HAP-1 (cell line): ENCODE measurements around the gene BLOC1S5.
"Not testable (repeated sequence)": the region's sequence is repeated elsewhere in the genome, so short reads cannot be mapped to it uniquely, and the experiment has no call there.

Experiments used
- DNase-seq, 2 experiments: peaks; one replicate each; pipeline ENCODE4 v3.0.0-alpha.2; 2016 to 2020; ENCODE audit warnings: low spot score in 2 of 2
- H3K27me3 ChIP-seq: fragments of 250-450 bp; sonication (Bioruptor Pico); 2 replicates; pipeline ENCODE4 v1.5.1; 2020; ENCODE audit warnings: low read depth, mild to moderate bottlenecking, moderate library complexity
- H3K36me3 ChIP-seq: fragments of 250-450 bp; sonication (Bioruptor Pico); replicated peaks from 2 replicates; pipeline ENCODE4 v1.5.1; 2020; ENCODE audit warnings: mild to moderate bottlenecking
- H3K4me1 ChIP-seq: fragments of 250-450 bp; sonication (Bioruptor Pico); 2 replicates; pipeline ENCODE4 v1.5.1; 2020; ENCODE audit warnings: mild to moderate bottlenecking
- H3K4me3 ChIP-seq: fragments of 250-450 bp; sonication (Bioruptor Pico); 2 replicates; pipeline ENCODE4 v1.5.1; 2020; ENCODE audit warnings: mild to moderate bottlenecking, moderate library complexity
- H3K9me3 ChIP-seq: fragments of 250-450 bp; sonication (Bioruptor Pico); 2 replicates; pipeline ENCODE4 v1.5.1; 2020; ENCODE audit warnings: mild to moderate bottlenecking, moderate library complexity
- in situ Hi-C: fragments of 300-500 bp; cut with MboI; formaldehyde crosslinking; loops from 3 replicates; pipeline ENCODE4 v1.14.3; 2020; ENCODE audit warnings: low sequenced_read_pairs, inconsistent platforms, mixed read lengths

Gene BLOC1S5

DNA sequence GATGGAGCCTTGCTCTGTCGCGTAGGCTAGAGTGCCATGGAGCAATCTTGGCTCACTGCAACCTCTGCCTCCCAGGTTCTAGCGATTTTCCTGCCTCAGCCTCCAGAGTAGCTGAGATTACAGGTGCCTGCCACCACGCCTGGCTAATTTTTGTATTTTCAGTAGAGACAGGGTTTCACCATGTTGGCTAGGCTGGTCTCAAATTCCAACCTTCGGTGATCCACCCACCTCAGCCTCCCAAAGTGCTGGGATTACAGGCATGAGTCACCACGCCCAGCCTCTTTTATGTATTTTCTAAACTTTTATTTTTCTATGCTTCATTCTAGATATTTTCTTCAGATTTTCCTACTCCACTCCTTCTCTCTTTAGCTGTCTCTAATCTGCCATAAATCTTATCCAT is 80.2 kb downstream of the BLOC1S5 start:
- DNase-seq, H3K9me3 ChIP-seq, H3K4me1 ChIP-seq, in situ Hi-C loops, H3K27me3 ChIP-seq, H3K36me3 ChIP-seq, H3K4me3 ChIP-seq: not testable (repeated sequence)

DNA sequence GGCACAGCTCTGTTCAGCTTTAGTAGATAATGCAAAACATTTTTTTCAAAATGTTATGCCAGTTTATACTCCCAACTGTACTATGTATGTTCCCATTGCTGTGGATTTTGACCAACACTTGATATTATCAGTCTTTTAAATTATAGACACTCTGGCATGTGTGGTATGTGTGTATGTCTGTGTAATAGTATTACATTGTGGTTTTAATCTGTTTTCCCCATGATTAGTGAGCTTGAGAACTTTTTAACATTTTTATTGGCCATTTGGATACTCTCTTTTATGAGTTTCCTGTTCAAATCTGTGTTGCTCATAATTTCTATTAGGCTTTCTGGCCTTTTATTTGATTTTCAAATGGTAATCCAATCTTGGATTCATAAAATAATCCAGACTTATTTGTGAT is 84.4 kb downstream of the BLOC1S5 start:
- in situ Hi-C loops, result no loop called here
- Histone ChIP-seq H3K36me3 (no peaks in the 10 kb centered on the region), H3K27me3 (no peaks in the 10 kb centered on the region), H3K4me3 (no peak overlapping the region), H3K4me1 (peaks cover 3% of the 10 kb centered on the region; the same call in 1 of the 2 replicates), H3K9me3 (no peaks in the 10 kb centered on the region)
- DNase-seq, result no peak

DNA sequence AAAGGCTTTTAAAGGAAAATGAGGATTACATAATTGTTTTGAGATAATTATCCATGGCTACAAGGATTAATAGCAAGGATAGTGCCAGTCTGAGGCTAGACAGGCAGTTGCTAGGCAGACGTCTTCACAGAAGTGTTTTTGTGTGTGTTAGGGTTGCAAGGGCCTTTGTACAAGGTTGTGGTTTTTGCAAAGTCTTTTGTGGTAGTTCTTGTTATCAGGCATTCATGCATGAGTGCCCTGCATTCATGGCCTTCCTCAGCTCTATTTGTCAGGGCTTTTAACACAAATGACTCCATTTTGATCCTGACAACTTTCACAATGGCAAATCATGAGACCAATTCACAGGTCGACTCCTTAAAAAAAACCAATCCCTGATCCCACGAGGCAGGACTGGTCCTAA is 85.5 kb downstream of the BLOC1S5 start:
- DNase-seq, result peak; percentile 57 to 74
- Histone ChIP-seq H3K4me1 (peaks cover 3% of the 10 kb centered on the region; the same call in 1 of the 2 replicates), H3K27me3 (no peaks in the 10 kb centered on the region), H3K4me3 (no peak overlapping the region), H3K9me3 (no peaks in the 10 kb centered on the region), H3K36me3 (no peaks in the 10 kb centered on the region)
- in situ Hi-C loops, result no loop called here

DNA sequence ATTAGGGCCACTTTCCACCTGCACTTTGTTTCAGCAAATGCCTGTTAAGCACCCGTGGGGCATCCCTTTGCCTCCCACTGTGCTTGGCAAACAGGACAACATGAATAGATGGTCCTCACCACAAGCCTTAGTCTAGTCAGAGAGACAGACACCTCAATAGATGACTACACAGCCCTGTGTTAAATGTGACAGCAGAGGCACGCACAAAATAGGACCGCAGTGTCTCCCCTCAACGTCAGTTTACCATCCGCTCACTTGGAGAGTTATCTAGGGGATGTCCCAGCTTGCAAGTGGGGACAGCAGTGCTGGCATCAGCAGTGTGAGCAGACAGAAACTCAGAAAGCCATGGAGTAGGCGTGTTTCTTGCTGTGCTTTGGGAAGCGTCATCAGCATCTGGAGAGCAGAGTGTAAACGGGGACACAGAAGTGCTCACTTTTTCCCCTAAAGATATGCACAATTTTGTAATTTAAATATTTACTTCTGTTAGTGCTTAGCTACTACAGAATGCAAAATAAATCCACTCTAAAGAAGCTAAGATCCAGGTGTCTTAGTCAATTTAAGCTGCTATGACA is 87.6 kb downstream of the BLOC1S5 start:
- no peaks in the 10 kb centered on the region for H3K36me3 ChIP-seq
- H3K4me1 ChIP-seq, result peaks cover 3% of the 10 kb centered on the region; the same call in 1 of the 2 replicates
- H3K27me3 ChIP-seq, result no peaks in the 10 kb centered on the region
- no peak overlapping the region for H3K4me3 ChIP-seq
- no peak for DNase-seq
- no peaks in the 10 kb centered on the region for H3K9me3 ChIP-seq
- in situ Hi-C loops, result no loop called here

DNA sequence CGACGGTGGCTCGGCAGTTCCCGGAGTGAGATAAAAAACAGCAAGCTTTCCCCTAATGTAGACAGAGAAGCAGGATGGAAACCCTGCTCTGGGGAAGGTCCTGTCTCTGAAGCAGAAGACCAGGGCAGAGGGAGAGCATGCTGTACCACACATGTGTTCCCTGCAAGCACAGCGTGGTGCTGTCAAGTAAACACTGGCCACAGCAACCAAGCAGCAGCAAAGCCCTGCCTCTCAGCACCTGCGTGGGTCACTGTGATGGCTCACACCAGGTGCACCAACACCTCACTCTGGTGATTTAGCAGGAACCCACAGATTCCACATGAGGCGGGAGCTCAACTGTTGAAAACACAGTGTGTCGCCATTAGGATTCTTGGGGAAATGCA is 88.4 kb downstream of the BLOC1S5 start:
- H3K36me3 ChIP-seq, result no peaks in the 10 kb centered on the region
- in situ Hi-C loops, result no loop called here
- H3K27me3 ChIP-seq, result no peaks in the 10 kb centered on the region
- peaks cover 3% of the 10 kb centered on the region; the same call in 1 of the 2 replicates for H3K4me1 ChIP-seq
- H3K9me3 ChIP-seq, result no peaks in the 10 kb centered on the region
- H3K4me3 ChIP-seq, result no peak overlapping the region
- no peak for DNase-seq

DNA sequence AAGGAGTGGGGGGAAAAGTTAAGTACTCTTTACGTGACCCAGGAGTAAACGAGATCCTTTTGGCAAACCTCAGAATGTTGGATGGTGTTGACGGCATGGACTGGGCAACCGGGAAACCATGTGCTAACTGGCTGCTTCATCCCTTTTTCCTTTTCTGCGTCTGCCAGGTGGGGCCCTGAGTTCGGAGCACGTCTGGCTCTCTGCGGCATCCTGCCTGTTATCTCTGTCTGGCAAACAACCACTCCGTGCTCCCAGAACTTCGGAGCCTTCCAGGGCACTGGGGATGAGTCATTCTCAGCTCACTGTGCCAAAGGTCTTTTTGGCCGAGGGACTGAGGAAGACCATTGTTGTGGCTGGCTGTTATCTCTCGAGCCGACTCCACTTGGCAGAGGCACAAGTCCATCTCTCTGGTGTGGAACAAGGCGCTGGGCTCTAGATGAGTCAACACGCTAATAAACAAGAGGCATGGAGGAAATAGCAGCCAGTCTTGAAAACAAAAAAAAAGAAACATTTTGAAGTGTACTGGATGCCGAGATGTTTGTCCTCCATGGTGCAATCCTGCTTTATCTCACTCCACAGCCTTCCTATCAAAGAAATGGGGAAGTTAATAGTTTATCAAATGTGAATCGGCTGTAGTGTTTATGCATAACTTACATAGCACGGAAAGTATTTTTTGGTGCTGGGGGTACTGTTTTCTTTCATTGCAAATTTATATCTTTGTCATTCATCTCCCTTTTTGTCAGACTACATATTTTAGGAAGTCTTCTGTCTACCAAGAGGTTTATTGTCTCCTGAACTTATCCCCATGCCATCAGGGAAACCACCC is 89.0 kb downstream of the BLOC1S5 start:
- in situ Hi-C loops, result no loop called here

DNA sequence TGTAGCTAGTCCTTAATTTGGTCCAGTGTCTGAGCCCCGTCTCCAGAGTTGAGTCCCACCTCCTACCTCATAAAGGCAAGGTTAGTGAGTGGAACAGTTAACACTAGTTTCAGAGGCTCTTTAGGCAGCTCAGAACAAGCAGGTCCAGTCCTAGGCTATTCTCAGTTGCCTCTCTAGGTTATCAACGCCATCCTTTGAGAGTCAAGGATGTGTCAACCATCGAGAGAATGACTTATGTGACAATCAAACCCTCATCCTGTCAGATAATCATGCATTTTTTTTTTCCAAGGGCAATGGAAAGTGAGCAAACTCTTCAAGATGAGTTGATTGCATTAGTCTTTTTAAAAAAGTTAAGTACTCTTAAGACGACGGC is 89.6 kb downstream of the BLOC1S5 start:
- no peaks in the 10 kb centered on the region for H3K36me3 ChIP-seq
- DNase-seq, result no peak
- no peaks in the 10 kb centered on the region for H3K9me3 ChIP-seq
- no peak overlapping the region for H3K4me3 ChIP-seq
- peaks cover 3% of the 10 kb centered on the region; the same call in 1 of the 2 replicates for H3K4me1 ChIP-seq
- H3K27me3 ChIP-seq, result no peaks in the 10 kb centered on the region
- in situ Hi-C loops, result no loop called here

More for the DNA sequence above, 89.0 kb downstream of the BLOC1S5 start:
- H3K36me3 ChIP-seq, result no peaks in the 10 kb centered on the region
- H3K4me1 ChIP-seq, result peaks cover 3% of the 10 kb centered on the region; the same call in 1 of the 2 replicates
- no peaks in the 10 kb centered on the region for H3K27me3 ChIP-seq
- no peak overlapping the region for H3K4me3 ChIP-seq
- no peaks in the 10 kb centered on the region for H3K9me3 ChIP-seq
- no peak for DNase-seq

DNA sequence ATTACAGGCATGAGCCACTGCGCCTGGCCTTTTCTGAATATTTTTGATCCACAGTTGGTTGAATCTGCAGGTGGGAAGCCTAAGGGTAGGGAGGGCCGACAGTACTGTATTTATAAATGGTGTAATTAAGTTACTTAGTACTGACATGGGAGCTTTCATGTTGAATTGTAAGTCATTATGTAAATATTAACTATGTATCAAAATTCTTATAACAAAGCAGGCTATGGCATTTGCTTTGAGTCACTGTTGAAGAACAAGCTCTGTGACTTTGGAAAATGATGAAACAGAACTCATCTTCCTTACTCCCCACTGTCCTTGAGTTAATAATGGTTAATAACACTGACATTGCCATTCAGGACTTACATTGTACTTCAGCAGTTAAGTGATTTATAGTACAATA is 90.6 kb downstream of the BLOC1S5 start:
- no peaks in the 10 kb centered on the region for H3K27me3 ChIP-seq
- H3K4me1 ChIP-seq, result peaks cover 3% of the 10 kb centered on the region; the same call in 1 of the 2 replicates
- in situ Hi-C loops, result no loop called here
- H3K36me3 ChIP-seq, result no peaks in the 10 kb centered on the region
- no peak overlapping the region for H3K4me3 ChIP-seq
- no peak for DNase-seq
- no peaks in the 10 kb centered on the region for H3K9me3 ChIP-seq

DNA sequence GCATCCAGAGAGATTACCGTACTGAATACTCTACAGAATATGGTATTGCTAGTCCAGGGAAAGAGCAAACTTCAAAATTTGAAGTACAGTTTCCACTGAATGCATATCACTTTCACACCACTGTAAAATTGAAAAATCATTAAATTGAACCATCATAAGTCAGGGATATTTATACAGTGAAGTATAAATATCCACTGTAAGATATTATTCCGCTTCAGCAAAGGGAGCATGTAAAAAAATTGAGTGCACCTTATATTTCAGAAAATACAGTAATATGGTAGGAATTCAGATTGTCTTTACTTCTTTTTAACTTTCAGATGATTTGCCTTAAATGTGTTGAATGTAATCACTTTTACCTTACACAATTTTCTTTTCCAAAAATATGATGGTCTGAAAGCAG is 92.7 kb downstream of the BLOC1S5 start:
- DNase-seq, result no peak
- no peaks in the 10 kb centered on the region for H3K36me3 ChIP-seq
- in situ Hi-C loops, result no loop called here

DNA sequence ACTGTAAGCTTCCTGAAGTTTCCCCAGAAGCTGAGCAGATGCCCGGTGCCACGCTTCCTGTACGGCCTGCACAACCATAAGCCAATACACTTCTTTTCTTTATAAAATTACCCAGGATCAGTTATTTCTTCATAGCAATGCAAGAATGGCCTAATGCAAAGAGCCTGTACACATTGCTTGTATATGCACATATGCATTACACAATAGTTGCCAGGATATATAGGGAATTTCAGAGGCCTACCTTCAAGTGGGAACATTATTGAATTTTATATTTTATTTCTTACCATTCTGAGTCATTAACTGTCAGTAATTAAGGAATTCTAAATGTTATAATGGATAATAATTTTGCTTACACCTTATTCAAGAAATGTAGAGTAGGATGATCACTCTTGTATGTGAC is 93.6 kb downstream of the BLOC1S5 start:
- in situ Hi-C loops, result no loop called here
- Histone ChIP-seq H3K4me1 (no peaks in the 10 kb centered on the region), H3K9me3 (no peaks in the 10 kb centered on the region), H3K4me3 (no peak overlapping the region), H3K36me3 (no peaks in the 10 kb centered on the region), H3K27me3 (no peaks in the 10 kb centered on the region)
- DNase-seq, result no peak

More for the DNA sequence above, 92.7 kb downstream of the BLOC1S5 start:
- H3K4me3 ChIP-seq, result no peak overlapping the region
- H3K9me3 ChIP-seq, result no peaks in the 10 kb centered on the region
- H3K27me3 ChIP-seq, result no peaks in the 10 kb centered on the region
- no peaks in the 10 kb centered on the region for H3K4me1 ChIP-seq
